GM18861 (cell line): ENCODE data around the gene FBXW11.
A peak's percentile ranks its signal among the peaks of the same experiment; 100 is the strongest.

Experiments used
- ATAC-seq: cut with Tn5 transposase; IDR thresholded peaks from one replicate; pipeline ENCODE4 v1.9.1; 2021; ENCODE audit not compliant: unreplicated experiment

FBXW11 gene

DNA sequence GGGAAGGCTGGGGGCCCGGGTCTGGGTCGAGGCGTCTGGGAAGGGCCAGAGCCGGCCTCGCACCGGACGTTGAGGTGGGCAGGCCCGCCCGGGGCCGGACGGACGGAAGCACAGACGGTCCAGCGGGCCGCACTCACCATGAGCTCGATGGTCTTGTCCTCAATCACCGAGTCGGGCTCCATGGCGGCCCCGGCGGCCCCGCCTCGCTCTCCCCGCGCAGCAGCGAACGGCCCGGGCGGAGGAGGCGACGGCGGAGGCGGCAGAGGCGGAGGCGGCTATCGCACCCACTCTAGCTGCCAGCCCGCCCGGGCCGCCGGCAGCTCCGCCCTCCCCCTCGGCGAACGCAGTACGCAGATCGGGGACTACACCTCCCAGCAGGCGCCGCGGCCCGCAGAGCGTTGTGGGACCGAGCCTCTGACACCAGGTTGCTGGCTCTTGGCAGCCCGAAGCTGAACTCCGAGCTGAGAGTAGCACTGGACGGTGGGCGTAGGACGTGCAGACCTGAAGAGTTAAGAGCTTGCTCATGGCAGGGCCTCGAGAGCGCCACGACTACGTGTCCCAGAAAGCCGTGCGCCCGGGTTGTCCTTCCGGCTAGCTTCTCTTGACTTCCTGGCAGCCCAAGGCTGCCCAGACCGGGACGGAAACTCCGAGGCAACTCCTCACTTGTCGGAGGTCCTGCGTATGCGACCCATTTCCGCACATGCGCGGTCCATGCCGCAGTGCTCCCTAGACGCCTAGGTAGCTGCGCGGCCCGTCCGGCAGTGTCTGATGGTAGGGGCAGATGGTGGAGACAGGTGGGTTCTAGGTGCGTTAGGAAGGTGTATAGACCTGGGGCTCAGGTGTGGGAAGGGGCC is at the start of gene FBXW11:
TSS of gene FBXW11 (minus strand) at position 318 of the 854 bp plus-strand sequence. CDS start at position 182, 136 bp downstream.
- peak; percentile 73 for ATAC-seq

DNA sequence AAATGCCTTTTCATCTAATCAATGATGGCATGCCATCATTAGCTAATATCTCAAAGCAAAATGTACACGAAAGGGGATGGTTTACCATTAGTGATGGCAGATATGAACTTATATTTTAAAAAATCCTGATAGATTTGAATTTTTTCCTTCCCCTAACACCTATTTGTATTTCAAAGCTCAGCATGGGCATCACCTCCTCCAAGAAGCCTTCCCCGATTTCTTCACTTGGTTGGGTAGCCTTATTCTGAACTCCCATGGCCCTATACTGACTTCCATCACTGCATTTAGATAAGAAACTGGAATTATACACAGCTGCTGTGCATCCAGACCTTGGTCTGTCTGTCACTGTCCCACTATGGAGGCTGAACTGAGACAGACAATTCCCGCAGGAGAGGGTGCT is 49.6 kb upstream of the FBXW11 start:
- ATAC-seq, result no peak

DNA sequence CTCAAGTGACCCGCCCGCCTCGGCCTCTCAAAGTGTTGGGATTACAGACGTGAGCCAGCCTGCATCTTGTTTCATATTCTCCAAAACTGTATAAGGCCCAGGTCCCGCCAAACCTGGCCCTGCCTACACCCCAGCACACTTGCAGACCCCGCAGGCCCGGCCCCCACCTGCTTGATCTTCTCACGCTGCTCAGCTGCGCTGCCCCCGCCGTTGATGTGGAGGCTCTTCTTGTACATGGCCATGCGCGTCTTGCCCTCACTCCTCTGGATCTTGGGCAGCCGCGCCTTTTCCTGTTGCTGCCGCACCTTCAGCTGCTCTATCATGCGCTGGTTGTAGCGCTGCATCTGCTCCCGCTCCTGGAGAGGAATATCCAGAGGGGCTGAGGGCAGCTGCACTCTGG is 49.0 kb upstream of the FBXW11 start:
- ATAC-seq, result no peak

GRCh38 chr5:172054611-172055153 is 48.2 kb upstream of the FBXW11 start:
- no peak for ATAC-seq

DNA sequence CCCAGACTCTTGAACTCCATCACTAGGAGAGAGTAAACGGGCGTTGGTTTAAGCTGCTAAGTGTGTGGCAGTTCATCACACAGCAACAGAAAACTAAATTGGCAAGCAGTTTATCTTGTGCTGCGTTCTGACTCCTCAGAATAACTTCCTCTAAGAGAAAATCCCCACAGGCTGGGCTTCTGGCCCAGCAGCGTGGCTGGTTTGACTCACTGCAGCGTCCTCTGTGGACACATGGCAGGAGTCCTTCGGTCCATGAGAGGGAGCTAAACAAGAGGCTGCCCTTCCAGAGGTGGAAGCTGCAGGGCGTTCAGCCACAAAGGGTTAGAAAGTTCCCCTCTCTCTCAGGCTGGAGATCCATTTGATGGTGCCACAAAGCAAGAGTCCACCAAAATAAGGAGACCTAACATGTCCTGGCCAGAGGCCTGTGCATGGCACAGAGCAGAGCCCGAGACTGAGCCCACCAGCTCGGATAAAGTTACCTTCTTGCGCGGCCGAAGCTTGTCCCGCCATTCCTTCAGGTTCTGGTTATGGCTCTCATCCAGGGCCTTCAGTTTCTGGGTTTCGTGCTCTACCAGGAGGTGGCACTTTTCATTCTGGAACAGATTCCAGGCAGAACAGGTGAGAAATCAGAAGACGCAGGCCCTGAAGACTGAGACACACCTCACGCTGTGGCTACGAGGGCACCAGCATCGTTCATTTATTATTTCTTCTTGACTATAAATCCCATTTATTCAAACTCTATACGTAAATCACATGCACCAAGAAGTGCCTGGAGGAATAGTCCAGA is 46.2 kb upstream of the FBXW11 start:
- no peak for ATAC-seq

DNA sequence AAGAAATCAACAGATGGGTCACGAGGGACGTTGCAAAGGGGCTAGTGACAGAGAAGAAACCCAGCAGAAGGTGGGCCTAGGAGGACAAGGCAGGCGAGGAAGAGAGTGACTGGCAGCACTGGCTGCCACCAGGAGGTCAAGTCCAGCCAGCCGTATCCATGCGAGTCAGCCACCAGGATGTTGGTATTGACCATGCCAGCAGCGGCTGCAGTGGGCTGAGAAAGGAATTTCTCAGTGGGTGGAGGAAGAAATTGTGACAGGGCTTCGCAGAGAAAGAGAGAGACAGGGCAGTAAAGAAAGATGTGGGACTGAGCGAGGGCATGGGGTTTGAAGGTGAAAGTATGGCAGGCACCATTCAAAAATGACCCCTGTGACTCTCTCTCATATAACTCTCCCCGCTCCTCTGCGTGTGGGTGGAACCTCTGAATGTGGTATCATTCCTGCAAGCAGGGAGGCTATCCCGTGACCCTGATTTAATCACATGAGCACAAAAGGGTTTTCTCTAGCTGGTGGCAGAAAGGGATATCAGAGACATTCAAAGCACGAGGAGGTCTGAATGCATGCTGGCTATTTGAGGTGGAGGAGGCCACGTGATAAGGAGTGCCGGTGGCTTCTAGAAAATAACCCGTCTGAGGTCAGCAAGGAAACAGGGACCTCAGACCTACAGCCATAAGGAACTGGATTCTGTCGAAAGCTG is 45.4 kb upstream of the FBXW11 start:
- no peak for ATAC-seq

DNA sequence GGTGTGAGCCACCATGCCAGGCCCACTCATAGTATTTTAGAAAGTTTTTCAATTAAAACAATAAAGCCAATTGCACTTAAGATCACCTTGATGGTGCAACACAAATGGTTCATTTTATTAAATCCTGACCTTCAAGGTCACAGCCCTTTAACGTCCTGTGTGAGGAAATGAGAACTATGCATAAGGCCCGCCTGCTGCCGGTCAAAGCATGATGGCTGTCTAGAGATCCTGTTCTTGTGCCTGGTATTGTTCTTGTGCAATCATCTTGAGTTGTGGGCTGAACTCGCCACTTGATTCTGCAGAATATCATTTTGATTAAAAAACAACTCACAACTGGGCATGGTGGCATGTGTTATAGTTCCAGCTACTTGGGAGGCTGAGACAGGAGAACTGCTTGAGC is 43.6 kb upstream of the FBXW11 start:
- ATAC-seq, result no peak

DNA sequence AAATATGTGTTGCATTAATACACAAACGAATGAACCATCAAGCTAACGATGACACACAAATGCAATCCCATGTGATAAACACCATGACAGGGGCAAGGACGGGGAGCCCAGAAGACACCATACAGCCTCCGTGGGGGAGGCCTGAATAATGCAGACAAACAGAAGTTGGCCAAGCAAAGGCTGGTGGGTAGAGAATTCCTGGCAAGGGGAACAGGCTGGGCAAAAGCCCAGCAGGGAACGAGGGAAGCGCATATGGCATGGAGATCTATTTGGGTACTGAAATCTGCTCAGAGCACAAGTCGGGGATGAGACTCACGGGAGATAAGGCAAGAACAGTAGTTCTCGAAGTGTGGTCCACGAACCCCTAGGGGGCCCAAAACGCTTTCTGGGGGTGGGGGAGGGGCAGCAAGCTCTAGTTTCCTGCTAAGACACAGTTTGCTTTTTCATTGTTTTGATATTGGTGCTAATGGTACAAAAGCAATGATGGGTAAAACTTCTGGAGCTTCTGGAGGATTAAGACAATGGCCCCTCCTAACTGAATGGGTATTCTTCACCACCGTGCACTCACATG is 42.9 kb upstream of the FBXW11 start:
- ATAC-seq, result no peak

- ATAC-seq, result no peak
Measured at GRCh38 chr5:172048539-172049101, 42.2 kb upstream of the FBXW11 start.

DNA sequence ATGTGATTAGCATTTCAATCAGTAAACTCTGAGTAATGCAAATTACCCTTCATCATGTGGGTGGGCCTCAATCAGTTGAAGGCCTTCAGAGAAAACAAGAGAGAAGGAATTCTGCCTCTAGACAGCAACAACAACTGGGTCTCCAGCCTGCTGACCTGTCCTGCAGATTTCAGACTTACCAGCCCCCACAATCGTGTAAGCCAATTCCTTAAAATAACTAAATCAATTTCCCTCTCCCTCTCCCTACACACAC is 41.7 kb upstream of the FBXW11 start:
- no peak for ATAC-seq

- no peak for ATAC-seq
Measured at GRCh38 chr5:172046593-172046992, 40.2 kb upstream of the FBXW11 start.

DNA sequence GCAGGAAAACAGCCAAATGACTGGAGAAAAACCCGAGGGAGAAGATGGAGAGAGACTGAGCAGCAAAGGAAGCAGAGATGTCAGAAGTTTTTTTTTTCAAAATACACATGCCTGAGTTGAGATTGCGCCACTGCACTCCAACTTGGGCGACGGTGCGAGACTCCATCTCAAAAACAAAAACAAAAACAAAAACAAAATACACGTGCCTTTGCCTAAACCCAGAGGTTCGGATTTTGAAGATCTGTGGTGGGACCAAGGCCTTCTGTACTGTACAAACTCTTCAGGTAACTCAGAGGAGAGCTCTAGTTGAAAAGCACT is 38.8 kb upstream of the FBXW11 start:
- ATAC-seq, result no peak

DNA sequence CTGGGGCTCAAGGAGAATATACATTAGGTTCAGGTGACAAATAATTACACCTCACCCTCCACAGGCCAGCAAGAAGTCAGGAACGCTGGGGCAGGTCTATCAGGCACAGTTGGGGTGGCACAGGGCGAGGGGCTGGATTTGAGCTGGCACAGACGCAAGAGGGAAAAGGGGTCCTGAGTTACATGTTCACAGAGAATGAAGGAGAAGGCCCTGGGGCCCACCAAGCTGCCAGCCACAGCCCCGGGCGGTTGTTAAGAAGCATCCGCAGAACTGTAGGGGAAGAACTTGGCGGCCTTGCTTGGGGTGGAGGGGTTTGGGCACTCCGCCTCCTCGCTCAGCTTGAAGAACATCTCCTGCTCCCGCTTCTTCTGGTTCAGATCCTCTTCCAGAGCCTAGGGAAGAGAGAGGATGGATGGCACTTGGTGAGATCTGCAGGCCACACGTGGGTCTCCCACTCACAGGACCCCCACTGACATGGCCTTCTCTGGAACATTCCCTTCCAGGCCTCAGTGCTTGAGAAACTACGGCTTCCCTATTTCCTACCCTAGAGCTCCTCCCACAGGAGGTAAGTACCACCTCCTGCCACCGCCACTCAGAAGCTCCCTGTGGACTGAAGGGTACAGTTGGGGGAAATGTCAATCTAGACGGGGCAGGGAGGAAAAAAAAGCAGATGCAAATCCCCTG is 38.3 kb upstream of the FBXW11 start:
- ATAC-seq, result no peak

- ATAC-seq, result no peak
Measured at GRCh38 chr5:172043865-172044264, 37.4 kb upstream of the FBXW11 start.

DNA sequence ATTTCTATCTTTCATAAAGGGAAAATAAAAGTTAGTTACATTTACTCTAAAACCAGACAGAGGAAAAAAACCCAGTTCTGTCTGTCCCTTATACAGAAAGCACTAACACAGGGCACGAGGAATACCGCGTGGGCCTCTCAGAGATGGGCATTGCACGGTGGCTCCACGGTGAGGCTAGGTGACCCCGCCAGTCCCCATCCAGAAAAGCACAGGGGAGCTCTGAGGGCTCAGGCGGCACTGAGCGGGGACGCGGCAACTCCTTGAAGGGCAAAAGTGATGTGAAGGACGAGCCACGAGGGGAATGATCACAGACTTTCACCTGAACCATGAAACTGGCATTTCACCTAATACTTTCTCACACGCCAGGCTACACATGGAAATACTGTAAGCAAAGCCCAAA is 35.7 kb upstream of the FBXW11 start:
- no peak for ATAC-seq

DNA sequence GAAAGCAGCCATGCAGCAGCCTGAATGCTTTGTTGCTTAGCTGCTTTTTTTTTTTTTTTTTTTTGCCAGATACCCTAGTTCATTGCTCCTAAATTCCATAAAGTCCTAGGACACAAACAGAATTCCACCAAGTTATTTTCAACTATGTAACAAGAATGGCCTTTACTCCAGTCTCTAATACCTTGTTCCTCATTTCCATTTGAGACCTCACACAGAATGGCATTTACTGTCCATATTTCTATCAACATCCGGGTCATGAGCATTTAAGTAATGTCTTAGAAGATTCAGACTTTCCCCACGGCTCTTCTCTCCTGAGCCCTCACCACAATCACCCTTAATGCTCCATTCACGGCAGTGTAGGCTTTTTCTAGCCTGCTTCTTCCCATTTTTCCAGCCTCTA is 31.7 kb upstream of the FBXW11 start:
- ATAC-seq, result no peak

DNA sequence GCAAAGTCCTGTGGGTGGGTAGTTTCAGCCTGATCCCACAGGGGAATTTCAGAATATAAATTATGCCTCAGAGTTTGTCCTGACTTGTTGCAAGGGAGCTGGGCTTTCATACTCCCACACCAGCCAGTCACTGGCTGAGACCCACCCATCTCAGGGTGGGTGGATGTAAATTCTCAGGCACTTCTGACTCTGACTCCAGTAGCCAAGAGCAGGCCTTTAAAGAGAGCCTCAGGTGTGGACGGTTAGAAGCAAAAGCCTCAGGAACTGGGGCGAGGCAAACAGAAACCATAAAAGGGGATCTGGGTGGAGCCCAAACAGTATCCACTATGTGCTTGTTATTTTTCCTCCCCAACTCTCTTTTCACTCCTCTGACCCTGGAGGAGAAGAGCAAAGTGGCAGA is 28.6 kb upstream of the FBXW11 start:
- ATAC-seq, result no peak

DNA sequence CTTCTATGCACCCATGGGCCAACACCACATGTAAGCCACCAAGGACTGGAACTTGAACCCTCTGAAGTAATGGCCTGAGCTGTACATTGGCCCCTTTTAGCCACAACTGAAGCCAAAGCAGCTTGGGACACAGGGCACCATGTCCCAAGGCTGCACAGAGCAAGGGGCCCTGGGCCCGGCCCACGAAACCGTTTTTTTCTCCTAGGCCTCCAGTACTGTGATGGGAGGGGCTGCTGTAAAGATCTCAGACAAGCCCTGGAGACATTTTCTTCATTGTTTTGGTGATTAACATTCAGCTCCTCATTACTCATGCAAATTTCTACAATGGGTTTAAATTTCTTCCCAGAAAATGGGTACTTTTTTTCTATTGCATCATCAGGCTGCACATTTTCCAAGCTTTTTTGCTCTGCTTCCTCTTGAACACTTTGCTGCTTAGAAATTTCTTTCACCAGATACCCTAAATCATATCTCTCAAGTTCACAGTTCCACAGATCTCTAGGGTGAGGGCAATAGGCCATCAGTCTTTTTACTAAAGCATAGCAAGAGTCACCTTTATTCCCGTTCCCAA is 25.5 kb upstream of the FBXW11 start:
- no peak for ATAC-seq

DNA sequence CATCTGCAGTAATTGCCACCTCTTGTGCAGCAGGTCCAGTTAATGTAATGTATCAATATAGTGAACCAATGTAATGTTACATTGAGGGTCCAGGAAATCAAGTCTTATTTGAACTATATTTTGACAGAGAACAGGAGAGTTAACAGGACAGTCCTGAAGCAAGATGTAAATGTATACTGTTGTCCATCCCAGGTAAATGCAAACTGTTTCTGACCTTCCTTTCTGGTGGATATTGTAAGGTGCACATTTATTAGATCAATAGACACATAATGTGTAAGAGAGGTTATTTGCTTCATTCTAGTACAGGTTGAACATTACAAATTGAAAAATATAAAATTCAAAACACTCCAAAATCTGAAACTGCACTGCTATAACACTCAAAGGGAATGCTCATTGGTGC is 23.4 kb upstream of the FBXW11 start:
- no peak for ATAC-seq

DNA sequence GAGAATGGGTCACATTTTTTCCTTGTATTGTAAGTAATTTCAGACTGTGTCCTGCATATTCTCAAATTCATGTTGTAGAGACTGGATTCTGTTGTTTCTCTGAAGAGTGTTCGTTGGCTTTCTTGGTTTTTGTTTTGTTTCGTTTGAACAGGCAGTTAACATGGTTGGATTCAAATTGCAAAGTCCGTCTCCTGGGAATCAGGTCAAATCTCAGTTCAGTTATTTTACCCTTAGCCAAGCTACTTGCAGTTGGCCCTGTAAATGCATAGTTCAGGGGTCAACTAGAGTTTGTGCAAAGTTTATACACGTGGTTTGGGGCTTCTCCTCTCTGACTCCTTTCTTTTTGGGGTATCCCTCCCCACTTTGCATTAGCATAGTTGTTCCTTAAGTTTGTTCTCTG is 21.7 kb upstream of the FBXW11 start:
- ATAC-seq, result no peak
